Measurements from ENCODE around the gene ASAP2. TPM values are rescaled to one million over a fixed set of nuclear protein-coding genes. Genes with fewer than 3 reads are reported as not detected.

Gene ASAP2
- polyA plus RNA-seq, 1 donor (not counting 4 experiments of a cell fraction or from before 2014, with no cell fraction given): 54.2 TPM

GRCh38 chr2:9212661-9213411 is 6.2 kb downstream of the ASAP2 start:
- Histone ChIP-seq H3K9me3 (ENCODE audit: control insufficient read depth, low read depth, low read length) (no peaks in the 10 kb centered on the region), H3K9ac (ENCODE audit: control insufficient read depth, extremely low read depth, insufficient read depth, low read length) (no peak overlapping the region), H3K4me1 (ENCODE audit: control insufficient read depth, extremely low read depth, insufficient read depth, low read length) (peaks cover 43% of the 10 kb centered on the region), H3K79me2 (ENCODE audit: control insufficient read depth, insufficient read depth, low read length) (peaks cover 93% of the 10 kb centered on the region), H3K4me2 (ENCODE audit: control insufficient read depth, extremely low read depth, insufficient read depth, low read depth, low read length) (peak overlapping the region; percentile 47), H4K20me1 (ENCODE audit: control insufficient read depth, extremely low read depth, insufficient read depth, low read length) (peaks cover 10% of the 10 kb centered on the region), H3K27me3 (ENCODE audit: control insufficient read depth, extremely low read depth, insufficient read depth, low read length) (no peaks in the 10 kb centered on the region), H3K4me3 (ENCODE audit: control insufficient read depth in 2 of 3, extremely low read depth in 1 of 3, insufficient read depth in 2 of 3, low read depth in 1 of 3, low read length in 3 of 3) (peak overlapping the region in 1 of 3 experiments; percentile 26), H2AFZ (ENCODE audit: control insufficient read depth, low read length) (no peak overlapping the region), H3K9me1 (ENCODE audit: control insufficient read depth, extremely low read depth, insufficient read depth, low read length) (peaks cover 9% of the 10 kb centered on the region), H3K36me3 (ENCODE audit: control insufficient read depth in 2 of 2, extremely low read depth in 1 of 2, insufficient read depth in 2 of 2, low read length in 2 of 2) (peaks cover 3 to 20% of the 10 kb centered on the region in 2 experiments), H3K27ac (ENCODE audit: control insufficient read depth, insufficient read depth, low read length) (peak overlapping the region; percentile 17)
- dilution Hi-C loops (cut with MboI; ENCODE audit: extremely low pct_ligation_motif_present, low sequenced_read_pairs): no loop called here
- DNase-seq (ENCODE audit: low read depth, low spot score) (no peak), FAIRE-seq (no peak)
- no peak for TF ChIP-seq EZH2 (IDR thresholded peaks at IDR 0.05; ENCODE audit: low read length)
- no peak for TF ChIP-seq CTCF (optimal IDR thresholded peaks at IDR 0.05 in 1 of 3, IDR thresholded peaks at IDR 0.05 in 1 of 3, conservative IDR thresholded peaks at IDR 0.05 in 1 of 3; ENCODE audit: extremely low read depth in 1 of 3, insufficient read depth in 2 of 3, low read length in 3 of 3)

GRCh38 chr2:9213477-9214051 is 7.0 kb downstream of the ASAP2 start:
- Histone ChIP-seq H3K27me3 (ENCODE audit: control insufficient read depth, extremely low read depth, insufficient read depth, low read length) (no peaks in the 10 kb centered on the region), H3K4me2 (ENCODE audit: control insufficient read depth, extremely low read depth, insufficient read depth, low read depth, low read length) (no peak overlapping the region), H3K9me1 (ENCODE audit: control insufficient read depth, extremely low read depth, insufficient read depth, low read length) (peaks cover 10% of the 10 kb centered on the region), H3K79me2 (ENCODE audit: control insufficient read depth, insufficient read depth, low read length) (peaks cover 93% of the 10 kb centered on the region), H2AFZ (ENCODE audit: control insufficient read depth, low read length) (no peak overlapping the region), H3K4me1 (ENCODE audit: control insufficient read depth, extremely low read depth, insufficient read depth, low read length) (peaks cover 50% of the 10 kb centered on the region), H3K9ac (ENCODE audit: control insufficient read depth, extremely low read depth, insufficient read depth, low read length) (no peak overlapping the region), H3K27ac (ENCODE audit: control insufficient read depth, insufficient read depth, low read length) (peak overlapping the region; percentile 17), H3K4me3 (ENCODE audit: control insufficient read depth in 2 of 3, extremely low read depth in 1 of 3, insufficient read depth in 2 of 3, low read depth in 1 of 3, low read length in 3 of 3) (no peak overlapping the region), H4K20me1 (ENCODE audit: control insufficient read depth, extremely low read depth, insufficient read depth, low read length) (peaks cover 13% of the 10 kb centered on the region), H3K9me3 (ENCODE audit: control insufficient read depth, low read depth, low read length) (no peaks in the 10 kb centered on the region), H3K36me3 (ENCODE audit: control insufficient read depth in 2 of 2, extremely low read depth in 1 of 2, insufficient read depth in 2 of 2, low read length in 2 of 2) (peaks cover 3 to 18% of the 10 kb centered on the region in 2 experiments)
- DNase-seq (ENCODE audit: low read depth, low spot score): no peak
- TF ChIP-seq CTCF (optimal IDR thresholded peaks at IDR 0.05 in 1 of 3, IDR thresholded peaks at IDR 0.05 in 1 of 3, conservative IDR thresholded peaks at IDR 0.05 in 1 of 3; ENCODE audit: extremely low read depth in 1 of 3, insufficient read depth in 2 of 3, low read length in 3 of 3) (no peak), EZH2 (IDR thresholded peaks at IDR 0.05; ENCODE audit: low read length) (no peak)
- no peak for FAIRE-seq
- dilution Hi-C loops (cut with MboI; ENCODE audit: extremely low pct_ligation_motif_present, low sequenced_read_pairs): no loop called here
